IMR-90 (cell line): ENCODE data around the gene ADAMTS13. TPM values are rescaled to one million over a fixed set of nuclear protein-coding genes. Genes with fewer than 3 reads are reported as not detected.

Experiments used
- ATAC-seq: fragments of 200-7000 bp; cut with Tn5 transposase; 2 replicates; pipeline ENCODE4 v1.9.1; 2020; ENCODE audit warnings: low read depth, mild to moderate bottlenecking, moderate library complexity
- BruUV-seq: library from RNA; stranded (reverse); fragments of 400-500 nt; replicated peaks from 2 replicates; lab custom pipeline; 2021; lab: Mats Ljungman, UMichigan
- CTCF ChIA-PET: fragments of 300-600 bp; formaldehyde crosslinking; extraction: SDS; loops from one replicate; lab custom pipeline; 2021; ENCODE audit warnings: antibody characterized with exemption; lab: Yijun Ruan, JAX
- POLR2A ChIA-PET: fragments of 300-600 bp; sonication (Branson Sonifier 250); formaldehyde crosslinking; loops from one replicate; lab custom pipeline; 2022; ENCODE audit warnings: antibody characterized with exemption; ENCODE audit not compliant: unreplicated experiment; lab: Charles Lee
- DNase-seq: peaks from one replicate; pipeline ENCODE4 v3.0.0; 2013
- H2AFZ ChIP-seq: replicated peaks from 2 replicates; pipeline ENCODE3; 2013; ENCODE audit warnings: low read length, mild to moderate bottlenecking; ENCODE audit not compliant: poor library complexity
- H2AK5ac ChIP-seq: 2 replicates; pipeline ENCODE4 v1.6.1; 2013; ENCODE audit warnings: low read depth, low read length, inconsistent platforms
- H2AK9ac ChIP-seq: replicated peaks from 2 replicates; pipeline ENCODE3; 2013; ENCODE audit warnings: mild to moderate bottlenecking, low read depth, low read length, moderate library complexity; ENCODE audit not compliant: poor library complexity
- H2BK120ac ChIP-seq: 2 replicates; pipeline ENCODE4 v1.6.1; 2013; ENCODE audit warnings: low read depth, low read length, inconsistent platforms
- H2BK15ac ChIP-seq: 3 replicates; pipeline ENCODE4 v1.6.1; 2013; ENCODE audit warnings: low read depth, low read length, inconsistent platforms
- H2BK20ac ChIP-seq: 2 replicates; pipeline ENCODE4 v1.6.1; 2013; ENCODE audit warnings: low read depth, mild to moderate bottlenecking, inconsistent platforms, low read length, moderate library complexity
- H2BK5ac ChIP-seq: 2 replicates; pipeline ENCODE4 v1.6.1; 2013; ENCODE audit warnings: mild to moderate bottlenecking, low read depth, low read length, inconsistent platforms; ENCODE audit not compliant: poor library complexity, severe bottlenecking
- H3K14ac ChIP-seq: replicated peaks from 2 replicates; pipeline ENCODE4 v1.6.1; 2013; ENCODE audit warnings: low read depth, low read length, inconsistent platforms
- H3K18ac ChIP-seq: 2 replicates; pipeline ENCODE4 v1.6.1; 2013; ENCODE audit warnings: low read depth, low read length, control low read depth
- H3K23ac ChIP-seq: 2 replicates; pipeline ENCODE4 v1.6.1; 2013; ENCODE audit warnings: low read depth, low read length, inconsistent platforms
- H3K27ac ChIP-seq: 2 replicates; pipeline ENCODE4 v1.5.1; 2013; ENCODE audit warnings: mild to moderate bottlenecking, control low read depth, low read length; ENCODE audit not compliant: insufficient read depth
- H3K27me3 ChIP-seq: 2 replicates; pipeline ENCODE4 v1.6.1; 2013; ENCODE audit warnings: low read length; ENCODE audit not compliant: control insufficient read depth, insufficient read depth
- H3K36me3 ChIP-seq: 2 replicates; pipeline ENCODE4 v1.6.1; 2013; ENCODE audit warnings: low read length, mixed read lengths; ENCODE audit not compliant: control insufficient read depth, insufficient read depth
- H3K4ac ChIP-seq: 2 replicates; pipeline ENCODE4 v1.6.1; 2013; ENCODE audit warnings: low read depth, low read length, inconsistent platforms
- H3K4me1 ChIP-seq: 2 replicates; pipeline ENCODE4 v1.6.1; 2013; ENCODE audit warnings: low read length, mixed read lengths; ENCODE audit not compliant: control insufficient read depth, insufficient read depth
- H3K4me2 ChIP-seq: 2 replicates; pipeline ENCODE4 v1.6.1; 2013; ENCODE audit warnings: low read depth, mild to moderate bottlenecking, control low read depth, low read length, moderate library complexity
- H3K4me3 ChIP-seq: 2 replicates; pipeline ENCODE4 v1.5.1; 2013; ENCODE audit warnings: low read depth, mild to moderate bottlenecking, control low read depth, low read length, moderate library complexity; ENCODE audit not compliant: insufficient read depth
- H3K56ac ChIP-seq: 2 replicates; pipeline ENCODE4 v1.6.1; 2013; ENCODE audit warnings: low read length, inconsistent platforms; ENCODE audit not compliant: insufficient read depth; ENCODE audit errors: extremely low read depth
- H3K79me1 ChIP-seq, 2 experiments: 2 replicates each; pipeline ENCODE4 v1.6.1; 2013; ENCODE audit warnings: low read length in 2 of 2, inconsistent platforms in 1 of 2, low read depth in 1 of 2
- H3K9ac ChIP-seq: 2 replicates; pipeline ENCODE4 v1.6.1; 2013; ENCODE audit warnings: low read depth, low read length, control low read depth
- H3K9me1 ChIP-seq: 2 replicates; pipeline ENCODE4 v1.6.1; 2013; ENCODE audit warnings: low read length, inconsistent platforms; ENCODE audit not compliant: insufficient read depth
- H3K9me3 ChIP-seq: 2 replicates; pipeline ENCODE4 v1.6.1; 2013; ENCODE audit warnings: low read length; ENCODE audit not compliant: control insufficient read depth, insufficient read depth
- H4K20me1 ChIP-seq: 2 replicates; pipeline ENCODE4 v1.6.1; 2013; ENCODE audit warnings: low read length, inconsistent platforms; ENCODE audit not compliant: insufficient read depth
- H4K5ac ChIP-seq: 2 replicates; pipeline ENCODE4 v1.6.1; 2013; ENCODE audit warnings: mild to moderate bottlenecking, low read depth, low read length, control low read depth
- H4K8ac ChIP-seq, 2 experiments: 2 replicates each; pipeline ENCODE4 v1.6.1; 2013; ENCODE audit warnings: low read depth in 2 of 2, low read length in 2 of 2, control low read depth in 1 of 2, inconsistent platforms in 1 of 2
- H4K91ac ChIP-seq: 2 replicates; pipeline ENCODE4 v1.6.1; 2013; ENCODE audit warnings: low read depth, low read length, inconsistent platforms; ENCODE audit not compliant: insufficient read depth
- BHLHE40 ChIP-seq: fragments of 150-350 bp; IDR thresholded peaks from 2 replicates; pipeline ENCODE4 v1.6.1; 2016; ENCODE audit warnings: mild to moderate bottlenecking, low read depth, low read length
- CHD1 ChIP-seq: IDR thresholded peaks from 2 replicates; pipeline ENCODE4 v1.6.1; 2012; ENCODE audit warnings: low read depth, low read length, improper control_type of control experiment
- FOS ChIP-seq: fragments of 150-350 bp; IDR thresholded peaks from 2 replicates; pipeline ENCODE4 v1.6.1; 2016; ENCODE audit warnings: low read depth, low read length
- POLR2A ChIP-seq: IDR thresholded peaks from 2 replicates; pipeline ENCODE4 v1.6.1; 2012; ENCODE audit warnings: mild to moderate bottlenecking, low read depth, low read length
- RAD21 ChIP-seq: IDR thresholded peaks from 2 replicates; pipeline ENCODE4 v1.6.1; 2012; ENCODE audit warnings: low read length, improper control_type of control experiment
- RFX5 ChIP-seq: IDR thresholded peaks from 2 replicates; pipeline ENCODE4 v1.8.0; 2012; ENCODE audit warnings: low read depth, mild to moderate bottlenecking, low read length, moderate library complexity
- SMC3 ChIP-seq: fragments of 150-350 bp; IDR thresholded peaks from 2 replicates; pipeline ENCODE4 v1.6.1; 2016; ENCODE audit warnings: low read depth, mild to moderate bottlenecking, antibody characterized with exemption, low read length, moderate library complexity
- WGBS, 2 experiments: methylation state at CpG; one replicate each; pipeline versions ENCODE4 v1.1.5 to v1.1.7; 2013; ENCODE audit warnings: missing lambda C conversion rate in 2 of 2; ENCODE audit not compliant: insufficient read length in 1 of 2; ENCODE audit errors: extremely low coverage in 2 of 2; 5-methylcytosine and 5-hydroxymethylcytosine counted together
- dilution Hi-C: fragments of 300-500 bp; cut with HindIII; formaldehyde crosslinking; loops from one replicate; pipeline ENCODE4 v1.14.3; 2018; ENCODE audit warnings: low sequenced_read_pairs; ENCODE audit not compliant: unreplicated experiment
- in situ Hi-C: fragments of 300-500 bp; cut with MboI; formaldehyde crosslinking; loops from 3 replicates; pipeline ENCODE4 v1.14.3; 2019; ENCODE audit warnings: low sequenced_read_pairs, inconsistent platforms, mixed read lengths
- intact Hi-C: fragments of 100-400 bp; cut with micrococcal nuclease; formaldehyde crosslinking; loops from 2 replicates; pipeline ENCODE4 v1.10.0; 2022
- polyA plus RNA-seq, 3 experiments: library from polyadenylated mRNA; depleted of rRNA; stranded (reverse); fragments of >200 nt; gene quantifications; 2 replicates each; pipeline ENCODE4 v1.2.3, GENCODE V29; 2012; ENCODE audit warnings: low replicate concordance in 1 of 3
- total RNA-seq: library from RNA; depleted of rRNA; stranded (reverse); fragments of >200 nt; gene quantifications from 2 replicates; pipeline ENCODE4 v1.2.3, GENCODE V29; 2012
- TF ChIP-seq, protein P1 (sequence below): conservative IDR thresholded peaks from 2 replicates; pipeline ENCODE4 v1.5.1; 2012; ENCODE audit warnings: mild to moderate bottlenecking, low read depth, low read length, improper control_type of control experiment

Gene ADAMTS13
- total and polyA plus RNA-seq, 2 of the 4 experiments (the other 2 are of a cell fraction) = 0.18 to 2.8 TPM

DNA sequence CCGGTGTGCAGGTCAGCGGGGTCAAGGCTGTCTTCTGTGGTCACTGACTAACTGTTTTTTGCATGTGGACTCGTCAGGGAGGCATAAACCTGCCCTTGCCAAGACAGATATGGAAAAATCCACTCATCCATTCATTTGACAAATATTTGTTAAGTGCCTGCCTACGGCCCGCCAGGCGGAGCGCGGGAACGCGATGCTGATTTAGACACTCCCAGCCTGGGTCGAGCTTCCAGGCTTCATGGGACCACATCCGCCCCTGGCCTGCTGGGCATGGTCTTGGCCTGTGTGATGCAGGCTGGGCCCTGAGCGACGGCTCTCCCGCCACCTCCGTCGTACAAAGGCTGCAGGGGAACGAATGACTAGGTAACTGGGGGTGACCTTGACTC is 84.5 kb downstream of the ADAMTS13 start:
- Histone ChIP-seq H2BK15ac (no peak overlapping the region; the same call in 2 of the 3 replicates), H3K4ac (peak overlapping the region; percentile 31; the same call in 1 of the 2 replicates), H2AK5ac (peak overlapping the region; percentile 51; the same call in 1 of the 2 replicates), H3K14ac (no peak overlapping the region), H2BK120ac (peak overlapping the region; percentile 42), H2BK20ac (no peak overlapping the region), H3K27ac (no peak overlapping the region), H3K9me1 (peaks cover 6% of the 10 kb centered on the region; the same call in 1 of the 2 replicates), H4K8ac (peak overlapping the region in 1 of 2 experiments; percentile 66; a peak in 1 of 4 replicates), H3K4me2 (no peak overlapping the region), H3K56ac (no peak overlapping the region), H2BK5ac (no peak overlapping the region), H3K4me3 (no peak overlapping the region), H3K79me1 (no peaks in the 10 kb centered on the region), H2AK9ac (peak overlapping the region; percentile 85), H3K9me3 (peaks cover 4% of the 10 kb centered on the region), H3K36me3 (no peaks in the 10 kb centered on the region), H4K5ac (no peak overlapping the region), H3K27me3 (peaks cover 15% of the 10 kb centered on the region; the same call in 1 of the 2 replicates), H3K9ac (no peak overlapping the region), H4K20me1 (no peaks in the 10 kb centered on the region), H3K23ac (no peak overlapping the region), H3K4me1 (peaks cover 10% of the 10 kb centered on the region; the same call in 1 of the 2 replicates), H2AFZ (peak overlapping the region; percentile 88), H4K91ac (peak overlapping the region; percentile 9; the same call in 1 of the 2 replicates), H3K18ac (no peak overlapping the region)
- 28% methylated on average over 10 of the region's 18 CpGs; no CpG with 5 or more reads in 1 of the 2 experiments for WGBS, 2 experiments
- in situ Hi-C loops = no loop called here
- TF ChIP-seq, protein P1, sequence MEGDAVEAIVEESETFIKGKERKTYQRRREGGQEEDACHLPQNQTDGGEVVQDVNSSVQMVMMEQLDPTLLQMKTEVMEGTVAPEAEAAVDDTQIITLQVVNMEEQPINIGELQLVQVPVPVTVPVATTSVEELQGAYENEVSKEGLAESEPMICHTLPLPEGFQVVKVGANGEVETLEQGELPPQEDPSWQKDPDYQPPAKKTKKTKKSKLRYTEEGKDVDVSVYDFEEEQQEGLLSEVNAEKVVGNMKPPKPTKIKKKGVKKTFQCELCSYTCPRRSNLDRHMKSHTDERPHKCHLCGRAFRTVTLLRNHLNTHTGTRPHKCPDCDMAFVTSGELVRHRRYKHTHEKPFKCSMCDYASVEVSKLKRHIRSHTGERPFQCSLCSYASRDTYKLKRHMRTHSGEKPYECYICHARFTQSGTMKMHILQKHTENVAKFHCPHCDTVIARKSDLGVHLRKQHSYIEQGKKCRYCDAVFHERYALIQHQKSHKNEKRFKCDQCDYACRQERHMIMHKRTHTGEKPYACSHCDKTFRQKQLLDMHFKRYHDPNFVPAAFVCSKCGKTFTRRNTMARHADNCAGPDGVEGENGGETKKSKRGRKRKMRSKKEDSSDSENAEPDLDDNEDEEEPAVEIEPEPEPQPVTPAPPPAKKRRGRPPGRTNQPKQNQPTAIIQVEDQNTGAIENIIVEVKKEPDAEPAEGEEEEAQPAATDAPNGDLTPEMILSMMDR = 0 out of 2 replicates have a peak, but pooled peaks have one; percentile 6
- TF ChIP-seq FOS (peak; percentile 35; the same call in 1 of the 2 replicates), RAD21 (peak; percentile 15; the same call in 1 of the 2 replicates), CHD1 (no peak), SMC3 (peak; percentile 8; the same call in 1 of the 2 replicates), RFX5 (no peak), POLR2A (no peak), BHLHE40 (peak; percentile 30; the same call in 1 of the 2 replicates)
- ChIA-PET POLR2A (no interaction called here), CTCF (no interaction called here)
- intact Hi-C loops = no loop called here
- BruUV-seq = no TSS peak
- DNase-seq = peak; percentile 89
- ATAC-seq = peak; percentile 75
- dilution Hi-C loops = no loop called here
